HepG2 (cell line): Measurements from ENCODE around the gene GBE1. TPM values are rescaled to one million over a fixed set of nuclear protein-coding genes. Genes with fewer than 3 reads are reported as not detected.

Source experiments
- ATAC-seq: fragments of 200-7000 bp; cut with Tn5 transposase; 3 replicates; pipeline ENCODE4 v1.9.1; 2020; ENCODE audit warnings: mild to moderate bottlenecking, moderate library complexity
- BruUV-seq: library from RNA; stranded (reverse); fragments of 400-500 nt; replicated peaks from 2 replicates; lab custom pipeline; 2021; lab: Mats Ljungman, UMichigan
- CTCF ChIA-PET: fragments of 300-600 bp; formaldehyde crosslinking; extraction: SDS; loops from one replicate; lab custom pipeline; 2021; ENCODE audit warnings: low total read pairs, inconsistent platforms, low intra/inter-chr PET ratio; lab: Yijun Ruan, JAX
- POLR2A ChIA-PET: fragments of 350-600 bp; sonication (Branson Sonifier 250); formaldehyde crosslinking; loops from one replicate; lab custom pipeline; 2020; ENCODE audit warnings: antibody characterized with exemption, inconsistent platforms; lab: Yijun Ruan, JAX
- DNase-seq: peaks from one replicate; pipeline ENCODE4 v3.0.0-alpha.2; 2015; ENCODE audit warnings: low spot score
- FAIRE-seq: peaks from 3 replicates; lab custom pipeline; 2011; peaks lifted over from hg19 to GRCh38; lab: Jason Lieb, UNC
- H2AFZ ChIP-seq: one replicate; pipeline ENCODE4 v1.6.1; 2011; ENCODE audit warnings: low read length, inconsistent platforms
- H3K27ac ChIP-seq: fragments of 300-600 bp; 3 replicates; pipeline ENCODE4 v1.8.0; 2011; ENCODE audit warnings: mixed run types, mild to moderate bottlenecking, mixed read lengths, low read length, inconsistent platforms; ENCODE audit not compliant: insufficient read depth; ENCODE audit errors: extremely low read length
- H3K27me3 ChIP-seq, 2 experiments: fragments of 200-600 bp in 1 of 2; 2 replicates in 1 of 2; 3 replicates in 1 of 2; pipeline versions ENCODE4 v1.6.0 to v1.8.0; 2011; ENCODE audit warnings: low read length in 2 of 2, mild to moderate bottlenecking in 2 of 2, moderate library complexity in 2 of 2, inconsistent platforms in 1 of 2; ENCODE audit not compliant: insufficient read depth in 2 of 2, control insufficient read depth in 1 of 2
- H3K36me3 ChIP-seq, 2 experiments: fragments of 200-600 bp in 1 of 2; replicated peaks in 1 of 2; 2 replicates in 1 of 2; 3 replicates in 1 of 2; pipeline versions ENCODE4 v1.5.1 to v1.8.0; 2011; ENCODE audit warnings: low read length in 2 of 2, inconsistent platforms in 1 of 2; ENCODE audit not compliant: insufficient read depth in 2 of 2, control insufficient read depth in 1 of 2
- H3K4me1 ChIP-seq: 2 replicates; pipeline ENCODE4 v1.5.1; 2012; ENCODE audit warnings: low read length, inconsistent platforms; ENCODE audit not compliant: insufficient read depth
- H3K4me2 ChIP-seq: 2 replicates; pipeline ENCODE4 v1.6.0; 2011; ENCODE audit warnings: low read depth, low read length, inconsistent platforms
- H3K4me3 ChIP-seq, 3 experiments: fragments of 200-600 bp in 1 of 3; sonication (generic), shearing (Covaris generic) in 1 of 3; replicated peaks in 1 of 3; 2 replicates each; pipeline ENCODE4 v1.5.1; 2011 to 2016; ENCODE audit warnings: low read length in 3 of 3, inconsistent platforms in 2 of 3, low read depth in 2 of 3, mild to moderate bottlenecking in 2 of 3, control low read depth in 1 of 3, mixed read lengths in 1 of 3; ENCODE audit not compliant: insufficient read depth in 1 of 3
- H3K79me2 ChIP-seq: one replicate; pipeline ENCODE4 v1.6.1; 2011; ENCODE audit warnings: low read length, inconsistent platforms; ENCODE audit not compliant: insufficient read depth
- H3K9ac ChIP-seq: 2 replicates; pipeline ENCODE4 v1.6.0; 2011; ENCODE audit warnings: mild to moderate bottlenecking, low read depth, low read length, inconsistent platforms; ENCODE audit not compliant: insufficient read depth
- H3K9me3 ChIP-seq: 2 replicates; pipeline ENCODE4 v1.5.1; 2012; ENCODE audit warnings: mild to moderate bottlenecking, low read length
- H4K20me1 ChIP-seq: 2 replicates; pipeline ENCODE4 v1.6.0; 2011; ENCODE audit warnings: inconsistent platforms, mild to moderate bottlenecking, low read length, moderate library complexity; ENCODE audit not compliant: insufficient read depth
- ARNTL ChIP-seq: sonication (generic); formaldehyde crosslinking; IDR thresholded peaks from 2 replicates; pipeline ENCODE4 v1.4.0; 2020; ENCODE audit warnings: mild to moderate bottlenecking, missing genetic modification reagents
- CBX1 ChIP-seq: IDR thresholded peaks from one replicate; pipeline ENCODE4 v1.6.1; 2016; ENCODE audit warnings: antibody characterized with exemption, low read depth
- CCAR2 ChIP-seq: fragments of 200-400 bp; formaldehyde crosslinking; optimal IDR thresholded peaks from 2 replicates; pipeline ENCODE3; 2018; ENCODE audit warnings: low read depth, mild to moderate bottlenecking, low read length, moderate library complexity
- DZIP1 ChIP-seq: sonication (generic); formaldehyde crosslinking; IDR thresholded peaks from 2 replicates; pipeline ENCODE4 v1.5.0; 2020; ENCODE audit warnings: mild to moderate bottlenecking, missing genetic modification reagents
- EED ChIP-seq: sonication (generic); formaldehyde crosslinking; IDR thresholded peaks from 2 replicates; pipeline ENCODE4 v1.5.0; 2020; ENCODE audit warnings: mild to moderate bottlenecking, missing genetic modification reagents
- ISL2 ChIP-seq: sonication (generic); formaldehyde crosslinking; IDR thresholded peaks from 2 replicates; pipeline ENCODE4 v1.5.0; 2020; ENCODE audit warnings: missing genetic modification reagents
- MAFK ChIP-seq, 2 experiments: IDR thresholded peaks in 1 of 2; conservative IDR thresholded peaks in 1 of 2; 2 replicates each; pipeline ENCODE4 v1.6.1; 2011; ENCODE audit warnings: improper control_type of control experiment in 2 of 2, low read length in 2 of 2
- TRAFD1 ChIP-seq: sonication (generic); formaldehyde crosslinking; IDR thresholded peaks from 2 replicates; pipeline ENCODE4 v1.5.1; 2020; ENCODE audit warnings: missing genetic modification reagents, mild to moderate bottlenecking, borderline replicate concordance
- ZBTB25 ChIP-seq: IDR thresholded peaks from 2 replicates; pipeline ENCODE4 v1.6.1; 2018; ENCODE audit warnings: missing genetic modification reagents
- ZNF33B ChIP-seq: sonication (generic); formaldehyde crosslinking; IDR thresholded peaks from 2 replicates; pipeline ENCODE4 v1.5.1; 2020; ENCODE audit warnings: mild to moderate bottlenecking, missing genetic modification reagents
- ZNF704 ChIP-seq: sonication (generic); formaldehyde crosslinking; IDR thresholded peaks from 2 replicates; pipeline ENCODE4 v1.8.1; 2023; ENCODE audit warnings: mild to moderate bottlenecking, inconsistent platforms, moderate library complexity, missing genetic modification reagents, borderline replicate concordance
- WGBS: methylation state at CpG from one replicate; pipeline ENCODE4 v1.1.6; 2017; ENCODE audit warnings: low lambda C conversion rate; 5-methylcytosine and 5-hydroxymethylcytosine counted together
- in situ Hi-C: cut with HindIII; loops from 2 replicates; pipeline ENCODE4 v1.10.0; 2017; ENCODE audit warnings: low pct_unique_long_range_greater_than_20kb; ENCODE audit not compliant: extremely low pct_ligation_motif_present
- intact Hi-C: fragments of 100-400 bp; cut with micrococcal nuclease; formaldehyde crosslinking; loops from one replicate; pipeline ENCODE4 v1.10.0; 2022; ENCODE audit not compliant: unreplicated experiment
- polyA plus RNA-seq, 8 experiments: library from polyadenylated mRNA; depleted of rRNA in 3 of 8; stranded (reverse) in 7 of 8; unstranded in 1 of 8; fragments of >200 nt; fragmentation: Illumina TruSeq in 4 of 8; extraction: Trizol in 4 of 8; gene quantifications; 2 replicates each; pipeline versions ENCODE4 v1.2.1 to v1.2.3, GENCODE V29; 2011 to 2016; ENCODE audit warnings: low read depth in 4 of 8, missing spikeins in 1 of 8, mixed read lengths in 1 of 8; ENCODE audit not compliant: insufficient read depth in 1 of 8
- total RNA-seq, 5 experiments: library from RNA; depleted of rRNA; stranded (reverse); fragments of >200 nt; fragmentation: Illumina TruSeq; extraction: Trizol; gene quantifications; 2 replicates each; pipeline ENCODE4 v1.2.3, GENCODE V29; 2016; ENCODE audit warnings: low read depth in 1 of 5

GBE1 gene
- total and polyA plus RNA-seq, 2 of the 13 experiments (the other 11 are each of a cell fraction or from before 2014, with no cell fraction given) = 22.9 to 36.1 TPM

GRCh38 chr3:81443457-81443782 is 318.0 kb downstream of the GBE1 start:
- no peak for DNase-seq
- Histone ChIP-seq H3K4me2 (no peak overlapping the region), H2AFZ (no peak overlapping the region), H3K4me1 (no peaks in the 10 kb centered on the region), H4K20me1 (no peaks in the 10 kb centered on the region), H3K27me3 (no peaks in the 10 kb centered on the region), H3K9ac (no peak overlapping the region), H3K4me3 (no peak overlapping the region), H3K27ac (no peak overlapping the region), H3K79me2 (no peaks in the 10 kb centered on the region), H3K36me3 (no peaks in the 10 kb centered on the region), H3K9me3 (no peaks in the 10 kb centered on the region)
- CTCF ChIA-PET = no interaction called here
- in situ Hi-C loops (no loop called here), intact Hi-C loops (no loop called here)
- FAIRE-seq = no peak
- no peak for TF ChIP-seq ZNF33B
- no peak for TF ChIP-seq TRAFD1
- TF ChIP-seq CCAR2 = no peak
- TF ChIP-seq ZBTB25 (CRISPR knock-in tag) = no peak
- 41% methylated on average over 3 of the region's 3 CpGs for WGBS
- no TSS peak for BruUV-seq
- POLR2A ChIA-PET = no interaction called here
- no peak for ATAC-seq

- Histone ChIP-seq H3K4me2 (no peak overlapping the region), H4K20me1 (no peaks in the 10 kb centered on the region), H3K36me3 (no peaks in the 10 kb centered on the region), H3K4me3 (no peak overlapping the region), H3K9ac (no peak overlapping the region), H3K9me3 (no peaks in the 10 kb centered on the region), H2AFZ (no peak overlapping the region), H3K27me3 (no peaks in the 10 kb centered on the region), H3K27ac (no peak overlapping the region), H3K79me2 (no peaks in the 10 kb centered on the region), H3K4me1 (no peaks in the 10 kb centered on the region)
- TF ChIP-seq EED (CRISPR knock-in tag) = no peak
- no peak for TF ChIP-seq ARNTL
- no peak for TF ChIP-seq ISL2 (CRISPR knock-in tag)
- no peak for TF ChIP-seq MAFK (conservative IDR thresholded peaks at IDR 0.05 in 1 of 2, IDR thresholded peaks at IDR 0.05 in 1 of 2; ENCODE audit: low read length in 2 of 2)
- TF ChIP-seq ZNF704 (CRISPR knock-in tag) = no peak
- no peak for TF ChIP-seq DZIP1 (CRISPR knock-in tag)
- TF ChIP-seq CBX1 = no peak
- ATAC-seq (no peak), DNase-seq (no peak), FAIRE-seq (no peak)
- CTCF ChIA-PET = no interaction called here
- 31% methylated on average over 8 of the region's 9 CpGs for WGBS
- intact Hi-C loops (no loop called here), in situ Hi-C loops (no loop called here)
- POLR2A ChIA-PET = no interaction called here
- BruUV-seq = no TSS peak
Observed at GRCh38 chr3:81442758-81443456, 318.5 kb downstream of the GBE1 start.
